ENCODE results near the gene OGDHL. TPM values are rescaled to one million over a fixed set of nuclear protein-coding genes. Genes with fewer than 3 reads are reported as not detected.

OGDHL gene
- total and polyA plus RNA-seq, 9 of the 15 experiments (the other 6 are each of a cell fraction or from before 2014, with no cell fraction given): 0.01 to 1.8 (median 0.91) TPM

DNA sequence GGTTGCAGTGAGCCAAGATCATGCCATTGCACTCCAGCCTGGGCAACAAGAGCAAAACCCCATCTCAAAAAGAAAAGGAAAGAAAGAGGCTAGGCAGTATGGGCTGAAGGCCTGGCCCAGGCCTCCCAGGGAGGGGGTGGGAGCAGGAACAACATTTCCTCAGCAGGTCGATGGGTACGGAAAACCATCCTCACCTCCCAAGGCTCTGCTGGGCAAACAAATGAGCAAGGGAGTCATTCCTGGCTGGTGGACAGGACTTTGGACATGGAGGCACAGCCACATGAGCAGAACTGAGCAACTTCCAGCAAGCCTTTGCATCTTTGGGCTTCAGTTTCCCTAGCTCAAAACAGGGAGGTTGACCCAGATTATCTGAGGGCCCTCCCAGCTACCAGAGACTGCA, 13.0 kb downstream of the OGDHL start:
- WGBS (ENCODE audit: insufficient coverage, low coverage, missing lambda C conversion rate): 0% methylated on average over 2 of the region's 2 CpGs
- CTCF ChIA-PET (ENCODE audit: low intra/inter-chr PET ratio): no interaction called here
- no peak for FAIRE-seq
- TF ChIP-seq GTF2F1 (IDR thresholded peaks at IDR 0.05; ENCODE audit: low read depth, low read length) (no peak), TFE3 (CRISPR knock-in tag; IDR thresholded peaks at IDR 0.05) (no peak), HDAC3 (IDR thresholded peaks at IDR 0.05; ENCODE audit: borderline replicate concordance, partially characterized antibody) (no peak), ZNF780A (CRISPR knock-in tag; IDR thresholded peaks at IDR 0.05) (no peak), SP2 (IDR thresholded peaks at IDR 0.05; ENCODE audit: extremely low read depth, low read depth, low read length, poor library complexity, severe bottlenecking) (no peak), HDAC2 (IDR thresholded peaks at IDR 0.05) (no peak), MAFG (tag; conservative IDR thresholded peaks at IDR 0.05) (no peak), ZNF551 (CRISPR knock-in tag; IDR thresholded peaks at IDR 0.05) (no peak), NFIC (IDR thresholded peaks at IDR 0.05) (no peak), HNRNPLL (IDR thresholded peaks at IDR 0.05; ENCODE audit: low read depth, low read length, poor library complexity, severe bottlenecking) (no peak), NCOA4 (IDR thresholded peaks at IDR 0.05; ENCODE audit: partially characterized antibody) (no peak)
- TF ChIP-seq, protein P1, sequence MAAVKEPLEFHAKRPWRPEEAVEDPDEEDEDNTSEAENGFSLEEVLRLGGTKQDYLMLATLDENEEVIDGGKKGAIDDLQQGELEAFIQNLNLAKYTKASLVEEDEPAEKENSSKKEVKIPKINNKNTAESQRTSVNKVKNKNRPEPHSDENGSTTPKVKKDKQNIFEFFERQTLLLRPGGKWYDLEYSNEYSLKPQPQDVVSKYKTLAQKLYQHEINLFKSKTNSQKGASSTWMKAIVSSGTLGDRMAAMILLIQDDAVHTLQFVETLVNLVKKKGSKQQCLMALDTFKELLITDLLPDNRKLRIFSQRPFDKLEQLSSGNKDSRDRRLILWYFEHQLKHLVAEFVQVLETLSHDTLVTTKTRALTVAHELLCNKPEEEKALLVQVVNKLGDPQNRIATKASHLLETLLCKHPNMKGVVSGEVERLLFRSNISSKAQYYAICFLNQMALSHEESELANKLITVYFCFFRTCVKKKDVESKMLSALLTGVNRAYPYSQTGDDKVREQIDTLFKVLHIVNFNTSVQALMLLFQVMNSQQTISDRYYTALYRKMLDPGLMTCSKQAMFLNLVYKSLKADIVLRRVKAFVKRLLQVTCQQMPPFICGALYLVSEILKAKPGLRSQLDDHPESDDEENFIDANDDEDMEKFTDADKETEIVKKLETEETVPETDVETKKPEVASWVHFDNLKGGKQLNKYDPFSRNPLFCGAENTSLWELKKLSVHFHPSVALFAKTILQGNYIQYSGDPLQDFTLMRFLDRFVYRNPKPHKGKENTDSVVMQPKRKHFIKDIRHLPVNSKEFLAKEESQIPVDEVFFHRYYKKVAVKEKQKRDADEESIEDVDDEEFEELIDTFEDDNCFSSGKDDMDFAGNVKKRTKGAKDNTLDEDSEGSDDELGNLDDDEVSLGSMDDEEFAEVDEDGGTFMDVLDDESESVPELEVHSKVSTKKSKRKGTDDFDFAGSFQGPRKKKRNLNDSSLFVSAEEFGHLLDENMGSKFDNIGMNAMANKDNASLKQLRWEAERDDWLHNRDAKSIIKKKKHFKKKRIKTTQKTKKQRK (IDR thresholded peaks at IDR 0.05; ENCODE audit: borderline replicate concordance, low read depth, low read length): no peak
- TF ChIP-seq, protein P2, sequence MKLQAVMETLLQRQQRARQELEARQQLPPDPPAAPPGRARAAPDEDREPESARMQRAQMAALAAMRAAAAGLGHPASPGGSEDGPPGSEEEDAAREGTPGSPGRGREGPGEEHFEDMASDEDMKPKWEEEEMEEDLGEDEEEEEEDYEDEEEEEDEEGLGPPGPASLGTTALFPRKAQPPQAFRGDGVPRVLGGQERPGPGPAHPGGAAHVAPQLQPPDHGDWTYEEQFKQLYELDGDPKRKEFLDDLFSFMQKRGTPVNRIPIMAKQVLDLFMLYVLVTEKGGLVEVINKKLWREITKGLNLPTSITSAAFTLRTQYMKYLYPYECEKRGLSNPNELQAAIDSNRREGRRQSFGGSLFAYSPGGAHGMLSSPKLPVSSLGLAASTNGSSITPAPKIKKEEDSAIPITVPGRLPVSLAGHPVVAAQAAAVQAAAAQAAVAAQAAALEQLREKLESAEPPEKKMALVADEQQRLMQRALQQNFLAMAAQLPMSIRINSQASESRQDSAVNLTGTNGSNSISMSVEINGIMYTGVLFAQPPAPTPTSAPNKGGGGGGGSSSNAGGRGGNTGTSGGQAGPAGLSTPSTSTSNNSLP (IDR thresholded peaks at IDR 0.05; ENCODE audit: borderline replicate concordance, low read depth, low read length): no peak

More for the DNA sequence above, 13.0 kb downstream of the OGDHL start:
- no peak for ATAC-seq
- Histone ChIP-seq H3K9me1 (ENCODE audit: control insufficient read depth, insufficient read depth, low read length) (no peaks in the 10 kb centered on the region), H3K4me3 (no peak overlapping the region), H3K27ac (ENCODE audit: extremely low read depth, low read depth, low read length) (no peak overlapping the region), H3K4me2 (ENCODE audit: insufficient read depth, low read length) (no peak overlapping the region), H4K20me1 (replicated peaks; ENCODE audit: control insufficient read depth, insufficient read depth, low read length) (peaks cover 22% of the 10 kb centered on the region; the same call in 1 of the 2 replicates), H2AFZ (ENCODE audit: low read depth, low read length) (no peak overlapping the region), H3K27me3 (ENCODE audit: control insufficient read depth in 2 of 2, insufficient read depth in 2 of 2, low read length in 2 of 2) (peaks cover 10 to 60% of the 10 kb centered on the region in 2 experiments; a peak in 4 of 5 replicates), H3K9me3 (replicated peaks; ENCODE audit: control insufficient read depth, insufficient read depth, low read depth, low read length) (no peaks in the 10 kb centered on the region), H3K4me1 (replicated peaks in 1 of 2; ENCODE audit: control insufficient read depth in 2 of 2, insufficient read depth in 2 of 2, low read length in 2 of 2) (no peaks in the 10 kb centered on the region), H3K36me3 (ENCODE audit: control insufficient read depth, insufficient read depth, low read length) (no peaks in the 10 kb centered on the region), H3K9ac (ENCODE audit: insufficient read depth in 1 of 2, low read depth in 2 of 2, low read length in 2 of 2) (no peak overlapping the region), H3K79me2 (ENCODE audit: control insufficient read depth, insufficient read depth, low read length) (no peaks in the 10 kb centered on the region)
- DNase-seq (ENCODE audit: extremely low read depth in 1 of 4, low spot score in 3 of 4): no peak
- POLR2A ChIA-PET: no interaction called here
- in situ Hi-C loops (cut with MboI) (no loop called here), intact Hi-C loops (cut with micrococcal nuclease) (loop anchor here (5.0 kb wide), 1 partner anchor 157 kb away; no protein-coding TSS in a partner anchor)
- no TSS peak for BruUV-seq (replicated peaks)

Data from K562 (cell line).